Measurements from ENCODE around the gene BTBD6.
A peak's percentile ranks its signal among the peaks of the same experiment; 100 is the strongest.
"Not testable (repeated sequence)": the region's sequence is repeated elsewhere in the genome, so short reads cannot be mapped to it uniquely, and the experiment has no call there.

BTBD6 gene

GRCh38 chr14:105287249-105288102, 39.1 kb downstream of the BTBD6 start:
- no peak overlapping the region for H3K4me3 ChIP-seq (replicated peaks; ENCODE audit: low read depth, low read length)
- no peak for DNase-seq (ENCODE audit: extremely low read depth, low read depth)
- TF ChIP-seq CTCF (IDR thresholded peaks at IDR 0.05; ENCODE audit: low read depth, low read length, missing control alignments), result no peak

GRCh38 chr14:105288936-105289335, 40.6 kb downstream of the BTBD6 start:
- DNase-seq (ENCODE audit: extremely low read depth, low read depth), result not testable (repeated sequence)

GRCh38 chr14:105290621-105291346, 42.5 kb downstream of the BTBD6 start:
- DNase-seq (ENCODE audit: extremely low read depth, low read depth), result no peak
- no peak for TF ChIP-seq CTCF (IDR thresholded peaks at IDR 0.05; ENCODE audit: low read depth, low read length, missing control alignments)
- no peak overlapping the region for H3K4me3 ChIP-seq (replicated peaks; ENCODE audit: low read depth, low read length)

More at GRCh38 chr14:105288936-105289335, 40.6 kb downstream of the BTBD6 start:
- not testable (repeated sequence) for H3K4me3 ChIP-seq (replicated peaks; ENCODE audit: low read depth, low read length)

GRCh38 chr14:105292826-105293711, 44.7 kb downstream of the BTBD6 start:
- DNase-seq (ENCODE audit: extremely low read depth, low read depth), result no peak
- H3K4me3 ChIP-seq (replicated peaks; ENCODE audit: low read depth, low read length), result no peak overlapping the region

GRCh38 chr14:105294142-105294597, 45.8 kb downstream of the BTBD6 start:
- no peak for DNase-seq (ENCODE audit: extremely low read depth, low read depth)
- no peak for TF ChIP-seq CTCF (IDR thresholded peaks at IDR 0.05; ENCODE audit: low read depth, low read length, missing control alignments)
- H3K4me3 ChIP-seq (replicated peaks; ENCODE audit: low read depth, low read length), result no peak overlapping the region

More at GRCh38 chr14:105292826-105293711, 44.7 kb downstream of the BTBD6 start:
- no peak for TF ChIP-seq CTCF (IDR thresholded peaks at IDR 0.05; ENCODE audit: low read depth, low read length, missing control alignments)

GRCh38 chr14:105297311-105297710, 49.0 kb downstream of the BTBD6 start:
- DNase-seq (ENCODE audit: extremely low read depth, low read depth); H3K4me3 ChIP-seq (replicated peaks; ENCODE audit: low read depth, low read length): not testable (repeated sequence)

GRCh38 chr14:105299654-105300541, 51.6 kb downstream of the BTBD6 start:
- no peak for DNase-seq (ENCODE audit: extremely low read depth, low read depth)
- TF ChIP-seq CTCF (IDR thresholded peaks at IDR 0.05; ENCODE audit: low read depth, low read length, missing control alignments), result no peak
- peak overlapping the region; percentile 85 for H3K4me3 ChIP-seq (replicated peaks; ENCODE audit: low read depth, low read length)

Measured in HFF-Myc (cell line).